GM10266 (cell line): ENCODE data around the gene PDC.

Experiments
- DNase-seq: peaks from one replicate; pipeline ENCODE4 v3.0.0; 2012; ENCODE audit errors: extremely low spot score
- TF ChIP-seq, protein P1 (sequence below): IDR thresholded peaks from 2 replicates; pipeline ENCODE4 v1.5.1; 2012; ENCODE audit warnings: mild to moderate bottlenecking, low read depth; ENCODE audit not compliant: control insufficient read depth, insufficient read depth; ENCODE audit errors: missing control alignments

Gene PDC

DNA sequence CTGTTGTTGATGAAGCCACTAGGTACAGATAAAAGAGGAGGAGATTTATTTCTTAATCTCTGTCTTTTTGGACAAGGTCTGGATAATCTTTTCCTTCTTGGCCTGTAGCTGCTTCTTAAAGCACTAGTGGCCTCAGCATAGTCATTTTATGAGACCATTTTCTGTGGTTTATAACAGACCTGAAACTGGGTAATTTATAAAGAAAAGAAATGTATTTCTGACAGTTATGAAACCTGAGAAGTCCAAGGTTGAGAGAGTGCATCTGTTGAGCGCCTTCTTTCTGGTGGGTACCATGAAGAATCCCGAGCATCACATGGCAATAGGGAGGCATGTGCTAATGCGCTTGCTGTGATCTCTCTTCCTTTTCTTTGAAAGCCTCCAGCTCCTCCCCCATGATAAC is 36.7 kb upstream of the PDC start:
- no peak for DNase-seq
- TF ChIP-seq, protein P1, sequence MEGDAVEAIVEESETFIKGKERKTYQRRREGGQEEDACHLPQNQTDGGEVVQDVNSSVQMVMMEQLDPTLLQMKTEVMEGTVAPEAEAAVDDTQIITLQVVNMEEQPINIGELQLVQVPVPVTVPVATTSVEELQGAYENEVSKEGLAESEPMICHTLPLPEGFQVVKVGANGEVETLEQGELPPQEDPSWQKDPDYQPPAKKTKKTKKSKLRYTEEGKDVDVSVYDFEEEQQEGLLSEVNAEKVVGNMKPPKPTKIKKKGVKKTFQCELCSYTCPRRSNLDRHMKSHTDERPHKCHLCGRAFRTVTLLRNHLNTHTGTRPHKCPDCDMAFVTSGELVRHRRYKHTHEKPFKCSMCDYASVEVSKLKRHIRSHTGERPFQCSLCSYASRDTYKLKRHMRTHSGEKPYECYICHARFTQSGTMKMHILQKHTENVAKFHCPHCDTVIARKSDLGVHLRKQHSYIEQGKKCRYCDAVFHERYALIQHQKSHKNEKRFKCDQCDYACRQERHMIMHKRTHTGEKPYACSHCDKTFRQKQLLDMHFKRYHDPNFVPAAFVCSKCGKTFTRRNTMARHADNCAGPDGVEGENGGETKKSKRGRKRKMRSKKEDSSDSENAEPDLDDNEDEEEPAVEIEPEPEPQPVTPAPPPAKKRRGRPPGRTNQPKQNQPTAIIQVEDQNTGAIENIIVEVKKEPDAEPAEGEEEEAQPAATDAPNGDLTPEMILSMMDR = no peak

DNA sequence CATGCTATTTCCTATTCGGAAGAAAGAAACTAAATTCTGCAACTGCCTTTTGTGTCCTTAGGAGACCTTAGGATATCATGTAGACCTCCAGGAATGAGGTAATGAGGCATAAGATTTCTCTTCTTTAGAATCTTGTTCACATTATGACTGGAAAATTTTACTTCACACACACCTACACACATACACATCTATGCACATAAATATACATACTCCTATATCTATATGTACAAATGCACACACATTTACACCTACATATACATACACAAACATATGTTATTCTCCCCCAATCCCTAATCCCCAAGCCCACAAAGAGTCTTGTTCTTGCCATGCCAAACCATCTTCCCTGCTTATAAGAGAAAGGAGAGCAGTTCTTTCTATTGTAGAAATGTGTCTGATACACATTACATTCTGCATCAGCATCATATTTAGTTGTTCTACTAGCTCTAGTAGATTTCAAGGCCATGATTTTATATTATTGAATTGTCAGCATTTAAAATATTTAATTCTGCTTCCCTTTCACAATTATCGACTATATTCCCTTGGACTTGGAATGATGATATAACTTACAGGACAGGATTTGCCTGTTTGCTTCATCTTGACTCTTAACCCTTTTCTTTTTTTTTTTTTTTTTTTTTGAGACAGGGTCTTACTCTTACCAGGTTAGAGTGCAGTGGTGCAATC is 35.4 kb upstream of the PDC start:
- DNase-seq = no peak
- TF ChIP-seq, protein P1 = no peak

DNA sequence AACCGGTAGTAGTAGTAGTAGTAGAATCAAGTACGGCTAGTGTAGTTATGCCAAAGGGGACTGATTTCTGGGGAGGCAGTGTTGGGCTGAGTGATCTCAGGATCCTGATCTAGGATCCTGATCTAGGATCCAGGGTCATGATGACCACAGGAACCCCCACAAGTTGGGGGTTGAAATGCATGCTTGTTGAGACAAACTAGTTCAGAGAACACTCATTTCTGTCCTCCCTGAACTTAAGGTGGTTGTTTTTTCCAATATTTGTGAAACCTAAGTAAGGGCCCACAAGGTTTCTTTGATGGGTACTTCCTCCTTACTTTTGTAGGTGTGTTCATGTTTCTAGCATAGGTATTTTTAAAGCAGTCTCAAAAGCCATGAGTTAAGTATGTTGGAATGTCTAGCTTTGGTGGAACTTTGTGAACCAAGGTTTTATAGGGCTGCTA is 33.9 kb upstream of the PDC start:
- TF ChIP-seq, protein P1 = no peak
- DNase-seq = no peak

DNA sequence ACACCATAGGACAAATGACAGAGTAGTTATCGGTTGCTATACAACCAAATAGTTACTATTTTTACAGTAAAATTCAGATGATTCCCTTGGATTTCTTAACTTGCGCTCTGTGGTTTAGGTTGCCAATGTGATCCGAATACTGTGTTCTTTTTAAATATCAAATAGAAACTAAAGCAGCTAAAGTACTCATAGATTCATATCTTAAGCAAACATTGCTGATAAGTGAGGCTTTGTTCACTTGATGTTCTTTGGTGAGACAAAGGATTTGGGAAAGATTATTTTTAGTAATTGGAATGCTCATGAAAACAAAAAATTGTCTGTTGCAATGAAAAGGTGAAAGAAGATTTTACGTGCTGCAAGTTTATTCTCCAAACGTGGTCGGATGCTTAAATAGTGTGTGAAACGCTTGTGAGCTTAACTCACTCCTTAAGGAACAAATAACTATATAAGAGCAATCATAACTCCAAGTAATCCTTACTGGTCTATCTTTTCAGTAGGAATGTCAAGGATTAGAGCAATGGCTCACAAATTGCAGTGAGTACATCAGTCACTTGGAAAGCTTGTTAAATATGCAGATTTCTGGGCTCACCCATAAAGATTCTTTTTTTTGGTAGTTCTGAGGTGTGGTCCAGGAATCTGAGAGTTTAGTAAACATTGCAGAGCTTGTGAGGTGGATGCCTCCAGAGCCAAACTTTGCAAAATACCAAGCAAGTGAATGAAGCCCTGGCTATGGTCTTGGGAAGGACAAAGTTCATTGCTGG is 31.8 kb upstream of the PDC start:
- DNase-seq = no peak
- TF ChIP-seq, protein P1 = no peak

DNA sequence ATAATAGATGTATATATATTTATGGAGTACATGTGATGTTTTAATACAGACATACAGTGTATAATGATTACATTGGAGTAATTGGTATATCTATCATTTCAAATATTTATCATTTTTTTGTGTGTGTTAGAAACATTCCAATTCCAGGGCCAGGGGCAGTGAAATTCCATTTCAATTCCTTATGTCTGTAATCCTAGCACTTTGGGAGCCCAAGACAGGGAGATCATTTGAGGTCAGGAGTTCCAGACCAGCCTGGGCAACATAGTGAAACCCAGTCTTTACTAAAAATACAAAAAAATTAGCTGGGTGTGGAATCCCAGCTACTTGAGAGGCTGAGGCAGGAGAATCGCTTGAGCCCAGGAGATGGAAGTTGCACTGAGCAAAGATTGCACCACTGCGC is 30.4 kb upstream of the PDC start:
- no peak for DNase-seq
- TF ChIP-seq, protein P1 = no peak

DNA sequence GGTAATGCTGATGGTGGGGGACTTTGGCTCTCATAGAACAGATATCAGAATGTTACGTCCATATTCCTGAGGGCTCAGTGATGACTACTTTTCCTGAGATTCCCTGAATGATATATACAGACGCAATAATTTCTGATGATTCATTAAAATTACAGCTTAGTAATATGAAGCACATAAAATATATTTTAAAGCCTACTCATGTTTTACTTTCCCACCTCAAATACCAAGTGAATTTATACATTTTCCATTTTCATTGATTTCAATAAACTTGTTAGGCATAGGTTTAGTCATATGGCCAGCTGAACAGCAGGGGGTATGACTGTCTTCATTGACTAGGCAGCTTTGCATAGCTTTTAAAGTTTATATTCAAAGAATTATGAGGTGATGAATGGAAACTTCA is 26.2 kb upstream of the PDC start:
- TF ChIP-seq, protein P1 = no peak
- DNase-seq = no peak

DNA sequence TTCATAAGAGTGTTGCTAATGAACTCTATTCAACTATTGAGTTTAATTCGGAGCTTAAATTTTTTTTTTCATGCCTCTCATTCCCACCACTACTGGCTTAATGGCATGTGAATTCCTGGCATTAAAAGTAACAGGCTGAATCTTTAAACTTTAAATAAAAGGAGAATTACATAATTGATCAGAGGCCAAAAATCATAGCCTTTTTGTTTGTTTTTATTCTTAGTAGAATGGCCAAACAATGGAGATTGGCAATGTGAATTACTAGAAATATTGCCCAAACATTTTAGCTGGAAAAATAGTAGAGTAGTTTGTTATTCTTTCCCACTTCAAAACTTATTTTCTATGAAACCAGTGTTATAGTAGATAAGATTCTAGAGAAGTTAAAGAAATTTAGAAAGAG is 25.1 kb upstream of the PDC start:
- TF ChIP-seq, protein P1 = no peak

More for the DNA sequence above, 25.1 kb upstream of the PDC start:
- DNase-seq = no peak
